ENCODE results near the gene CSTPP1.

CSTPP1 gene

GRCh38 chr11:47130543-47130942 lies 194.0 kb downstream of the CSTPP1 start:
- ChIA-PET POLR2A (interaction anchor here (0.7 kb wide), 1 partner anchor 275 kb away, joined by 3 read pairs; no protein-coding TSS in a partner anchor), CTCF (interaction anchor here (0.8 to 7.2 kb wide), 10 partner anchors 9 to 237 kb away, joined by 3 to 43 read pairs (median 3); no protein-coding TSS in a partner anchor)
- no peak for DNase-seq (ENCODE audit: extremely low spot score)
- no peak for TF ChIP-seq CTCF (IDR thresholded peaks at IDR 0.05; ENCODE audit: control extremely low read depth, extremely low read depth, low read depth, missing control alignments)

- ChIA-PET POLR2A (no interaction called here), CTCF (interaction anchor here (0.8 to 7.2 kb wide), 14 partner anchors 10 to 363 kb away, joined by 3 to 43 read pairs (median 3); partner anchors contain the start of gene ARFGAP2)
- DNase-seq (ENCODE audit: extremely low spot score), result no peak
- TF ChIP-seq CTCF (IDR thresholded peaks at IDR 0.05; ENCODE audit: control extremely low read depth, extremely low read depth, low read depth, missing control alignments), result no peak
Measured at GRCh38 chr11:47131136-47131535, 194.6 kb downstream of the CSTPP1 start.

- ChIA-PET POLR2A (no interaction called here), CTCF (interaction anchor here (0.6 to 7.2 kb wide), 3 partner anchors 11 to 213 kb away, joined by 3 to 43 read pairs (median 6); no protein-coding TSS in a partner anchor)
- TF ChIP-seq CTCF (IDR thresholded peaks at IDR 0.05; ENCODE audit: control extremely low read depth, extremely low read depth, low read depth, missing control alignments), result no peak
- DNase-seq (ENCODE audit: extremely low spot score), result no peak
Measured at GRCh38 chr11:47132490-47132889, 195.9 kb downstream of the CSTPP1 start.

GRCh38 chr11:47132981-47133380 lies 196.4 kb downstream of the CSTPP1 start:
- no peak for TF ChIP-seq CTCF (IDR thresholded peaks at IDR 0.05; ENCODE audit: control extremely low read depth, extremely low read depth, low read depth, missing control alignments)
- POLR2A ChIA-PET, result interaction anchor here (0.5 kb wide), 1 partner anchor 372 kb away, joined by 3 read pairs; no protein-coding TSS in a partner anchor
- no peak for DNase-seq (ENCODE audit: extremely low spot score)
- CTCF ChIA-PET, result interaction anchor here (1.2 to 7.2 kb wide), 3 partner anchors 10 to 213 kb away, joined by 4 to 43 read pairs (median 6); no protein-coding TSS in a partner anchor

GRCh38 chr11:47136327-47136726 lies 199.8 kb downstream of the CSTPP1 start:
- DNase-seq (ENCODE audit: extremely low spot score), result no peak
- ChIA-PET POLR2A (no interaction called here), CTCF (interaction anchor here (1.4 kb wide), 1 partner anchor 17 kb away, joined by 6 read pairs; no protein-coding TSS in a partner anchor)
- no peak for TF ChIP-seq CTCF (IDR thresholded peaks at IDR 0.05; ENCODE audit: control extremely low read depth, extremely low read depth, low read depth, missing control alignments)

- ChIA-PET POLR2A (no interaction called here), CTCF (no interaction called here)
- no peak for TF ChIP-seq CTCF (IDR thresholded peaks at IDR 0.05; ENCODE audit: control extremely low read depth, extremely low read depth, low read depth, missing control alignments)
- DNase-seq (ENCODE audit: extremely low spot score), result no peak
Measured at GRCh38 chr11:47136921-47137320, 200.4 kb downstream of the CSTPP1 start.

All from GM10248 (cell line).